Upper lobe of right lung (tissue), 1 donor: Measurements from ENCODE around the gene CEP131. TPM values are rescaled to one million over a fixed set of nuclear protein-coding genes. Genes with fewer than 3 reads are reported as not detected.

Experiments used
- ATAC-seq: fragments of 200-7000 bp; cut with Tn5 transposase; one replicate; pipeline ENCODE4 v1.9.1; 2020; ENCODE audit warnings: mild to moderate bottlenecking, moderate library complexity
- DNase-seq: peaks from one replicate; pipeline ENCODE4 v3.0.0-alpha.2; 2020
- H3K27ac ChIP-seq: fragments of 200-600 bp; one replicate; pipeline ENCODE4 v1.8.0; 2022
- H3K27me3 ChIP-seq: fragments of 200-600 bp; one replicate; pipeline ENCODE4 v1.8.0; 2022; ENCODE audit warnings: mild to moderate bottlenecking
- H3K36me3 ChIP-seq: fragments of 200-600 bp; one replicate; pipeline ENCODE4 v1.8.0; 2022
- H3K4me1 ChIP-seq: fragments of 200-600 bp; one replicate; pipeline ENCODE4 v1.8.0; 2022
- H3K4me3 ChIP-seq: fragments of 200-600 bp; one replicate; pipeline ENCODE4 v1.8.0; 2022; ENCODE audit warnings: mild to moderate bottlenecking
- H3K9me3 ChIP-seq: fragments of 200-600 bp; one replicate; pipeline ENCODE4 v1.8.0; 2022
- CTCF ChIP-seq: fragments of 200-600 bp; IDR thresholded peaks from one replicate; pipeline ENCODE4 v1.8.0; 2022; ENCODE audit warnings: antibody characterized with exemption
- intact Hi-C: fragments of 100-400 bp; cut with DNase I; formaldehyde crosslinking; loops from one replicate; pipeline ENCODE4 v1.11.0; 2022
- total RNA-seq: library from RNA; stranded (reverse); fragmentation: NEBNext Ultra II Directional; extraction: Animal tissue kit (Norgen Biotek cat#: 25700); gene quantifications from one replicate; pipeline ENCODE4 v1.2.1, GENCODE V29; 2021
- donor health status: DM: no; HTN: yes; CAD: no; lungs with severe emphysema.

The CEP131 gene
- total RNA-seq, 1 donor from 2014 or later, result 7.5 TPM

GRCh38 chr17:81208651-81209050 is 14.1 kb downstream of the CEP131 start:
- Histone ChIP-seq H3K9me3 (no peaks in the 10 kb centered on the region), H3K27me3 (no peaks in the 10 kb centered on the region), H3K4me3 (no peak overlapping the region), H3K36me3 (no peaks in the 10 kb centered on the region), H3K27ac (no peak overlapping the region), H3K4me1 (no peaks in the 10 kb centered on the region)
- intact Hi-C loops, result no loop called here
- no peak for TF ChIP-seq CTCF
- ATAC-seq (no peak), DNase-seq (no peak)

GRCh38 chr17:81207610-81208581 is 14.9 kb downstream of the CEP131 start:
- Histone ChIP-seq H3K4me3 (no peak overlapping the region), H3K36me3 (no peaks in the 10 kb centered on the region), H3K27ac (no peak overlapping the region), H3K9me3 (no peaks in the 10 kb centered on the region), H3K27me3 (no peaks in the 10 kb centered on the region), H3K4me1 (no peaks in the 10 kb centered on the region)
- no peak for TF ChIP-seq CTCF
- ATAC-seq, result no peak
- intact Hi-C loops, result no loop called here
- DNase-seq, result no peak

- Histone ChIP-seq H3K4me1 (no peaks in the 10 kb centered on the region), H3K4me3 (no peak overlapping the region), H3K27me3 (no peaks in the 10 kb centered on the region), H3K27ac (no peak overlapping the region), H3K36me3 (no peaks in the 10 kb centered on the region), H3K9me3 (no peaks in the 10 kb centered on the region)
- no peak for ATAC-seq
- DNase-seq, result no peak
- intact Hi-C loops, result no loop called here
- TF ChIP-seq CTCF, result no peak
Measured at GRCh38 chr17:81206657-81207056, 16.1 kb downstream of the CEP131 start.

- H3K36me3 ChIP-seq, result no peaks in the 10 kb centered on the region
- H3K4me1 ChIP-seq, result no peaks in the 10 kb centered on the region
- no peaks in the 10 kb centered on the region for H3K9me3 ChIP-seq
- no peak overlapping the region for H3K27ac ChIP-seq
- ATAC-seq (no peak), DNase-seq (no peak)
- no peak overlapping the region for H3K4me3 ChIP-seq
- H3K27me3 ChIP-seq, result no peaks in the 10 kb centered on the region
- intact Hi-C loops, result no loop called here
- no peak for TF ChIP-seq CTCF
Measured at GRCh38 chr17:81206166-81206565, 16.6 kb downstream of the CEP131 start.

- Histone ChIP-seq H3K27me3 (no peaks in the 10 kb centered on the region), H3K9me3 (no peaks in the 10 kb centered on the region), H3K4me1 (no peaks in the 10 kb centered on the region), H3K36me3 (no peaks in the 10 kb centered on the region), H3K4me3 (no peak overlapping the region), H3K27ac (no peak overlapping the region)
- intact Hi-C loops, result no loop called here
- no peak for TF ChIP-seq CTCF
- DNase-seq, result no peak
- ATAC-seq, result no peak
Measured at GRCh38 chr17:81204578-81204977, 18.2 kb downstream of the CEP131 start.
